SK-N-SH (cell line): ENCODE results near the gene TFF1. TPM values are rescaled to one million over a fixed set of nuclear protein-coding genes. Genes with fewer than 3 reads are reported as not detected.

Source experiments
- CTCF ChIA-PET: fragments of 300-600, 350-600 bp; formaldehyde crosslinking; extraction: SDS; loops from one replicate; lab custom pipeline; 2021; lab: Yijun Ruan, JAX
- POLR2A ChIA-PET: fragments of 350-600 bp; sonication (Branson Sonifier 250); formaldehyde crosslinking; extraction: SDS; loops from one replicate; lab custom pipeline; 2020; ENCODE audit warnings: antibody characterized with exemption, inconsistent platforms; lab: Yijun Ruan, JAX
- DNase-seq: peaks from one replicate; pipeline ENCODE4 v3.0.0; 2012
- H2AFZ ChIP-seq: fragments of 200-600 bp; sonication (generic); 2 replicates; pipeline ENCODE4 v1.8.1; 2016; ENCODE audit warnings: antibody characterized with exemption, mild to moderate bottlenecking, low read depth
- H3F3A ChIP-seq: fragments of 200-600 bp; sonication (generic); replicated peaks from 2 replicates; pipeline ENCODE3; 2016; ENCODE audit warnings: antibody characterized with exemption, mild to moderate bottlenecking; ENCODE audit not compliant: insufficient read depth
- H3K27ac ChIP-seq, 2 experiments: fragments of 200-500 bp in 1 of 2; fragments of 200-600 bp in 1 of 2; sonication (Bioruptor generic) in 1 of 2; sonication (generic), shearing (Covaris generic) in 1 of 2; 2 replicates each; pipeline versions ENCODE4 v1.5.1 to v1.6.1; 2014 to 2016; ENCODE audit warnings: low read depth in 2 of 2, inconsistent platforms in 1 of 2, low read length in 1 of 2, mild to moderate bottlenecking in 1 of 2, mixed read lengths in 1 of 2
- H3K27me3 ChIP-seq: fragments of 200-600 bp; sonication (generic), shearing (Covaris generic); 2 replicates; pipeline ENCODE4 v1.6.1; 2016; ENCODE audit warnings: mixed run types; ENCODE audit not compliant: insufficient read depth
- H3K36me3 ChIP-seq, 2 experiments: fragments of 200-500 bp in 1 of 2; fragments of 200-600 bp in 1 of 2; sonication (Bioruptor generic) in 1 of 2; sonication (generic) in 1 of 2; replicated peaks in 1 of 2; 2 replicates each; pipeline versions ENCODE3 to v1.5.1; 2014 to 2016; ENCODE audit warnings: low read length in 1 of 2, mild to moderate bottlenecking in 1 of 2; ENCODE audit not compliant: insufficient read depth in 2 of 2, control insufficient read depth in 1 of 2
- H3K4me1 ChIP-seq, 2 experiments: fragments of 200-500 bp in 1 of 2; fragments of 200-600 bp in 1 of 2; sonication (Bioruptor generic) in 1 of 2; sonication (generic), shearing (Covaris generic) in 1 of 2; 2 replicates each; pipeline versions ENCODE4 v1.5.1 to v1.6.1; 2014 to 2016; ENCODE audit warnings: low read depth in 1 of 2, low read length in 1 of 2, mixed run types in 1 of 2; ENCODE audit not compliant: insufficient read depth in 2 of 2, control insufficient read depth in 1 of 2
- H3K4me2 ChIP-seq: fragments of 200-600 bp; sonication (generic), shearing (Covaris generic); 2 replicates; pipeline ENCODE4 v1.6.1; 2017; ENCODE audit warnings: mixed run types
- H3K4me3 ChIP-seq, 2 experiments: fragments of 200-500 bp in 1 of 2; fragments of 200-600 bp in 1 of 2; sonication (Bioruptor generic) in 1 of 2; sonication (generic), shearing (Covaris generic) in 1 of 2; 2 replicates each; pipeline versions ENCODE4 v1.5.1 to v1.8.1; 2014 to 2016; ENCODE audit warnings: low read depth in 2 of 2, inconsistent platforms in 1 of 2, low read length in 1 of 2, mild to moderate bottlenecking in 1 of 2, mixed read lengths in 1 of 2, moderate library complexity in 1 of 2
- H3K79me2 ChIP-seq: fragments of 200-600 bp; sonication (generic); 2 replicates; pipeline ENCODE4 v1.8.1; 2017; ENCODE audit warnings: mild to moderate bottlenecking; ENCODE audit not compliant: insufficient read depth
- H3K9ac ChIP-seq: fragments of 200-600 bp; sonication (generic); 2 replicates; pipeline ENCODE4 v1.6.1; 2017; ENCODE audit warnings: mixed run types
- H3K9me2 ChIP-seq: fragments of 200-600 bp; sonication (generic); 2 replicates; pipeline ENCODE4 v1.6.1; 2017; ENCODE audit warnings: mixed run types
- H3K9me3 ChIP-seq: fragments of 200-600 bp; sonication (generic); 2 replicates; pipeline ENCODE4 v1.6.1; 2017; ENCODE audit warnings: mixed run types, mild to moderate bottlenecking, moderate library complexity
- H4K20me1 ChIP-seq: fragments of 200-600 bp; sonication (generic); 2 replicates; pipeline ENCODE4 v1.6.1; 2017; ENCODE audit warnings: mild to moderate bottlenecking, mixed run types; ENCODE audit not compliant: insufficient read depth
- ELF1 ChIP-seq: IDR thresholded peaks from 2 replicates; pipeline ENCODE4 v1.4.0; 2012
- EP300 ChIP-seq, 2 experiments: IDR thresholded peaks; 2 replicates each; pipeline versions ENCODE4 v1.4.0 to v1.6.1; 2012; ENCODE audit warnings: borderline replicate concordance in 1 of 2, low read depth in 1 of 2, low read length in 1 of 2
- FOXM1 ChIP-seq: IDR thresholded peaks from 2 replicates; pipeline ENCODE4 v1.4.0; 2012; ENCODE audit warnings: low read depth, mild to moderate bottlenecking
- GABPA ChIP-seq: IDR thresholded peaks from 2 replicates; pipeline ENCODE4 v1.4.0; 2012; ENCODE audit warnings: low read depth, mild to moderate bottlenecking
- JUND ChIP-seq: IDR thresholded peaks from 2 replicates; pipeline ENCODE4 v1.4.0; 2012
- NFIC ChIP-seq: IDR thresholded peaks from 2 replicates; pipeline ENCODE4 v1.4.0; 2012; ENCODE audit warnings: borderline replicate concordance
- NRF1 ChIP-seq: IDR thresholded peaks from 2 replicates; pipeline ENCODE4 v1.6.1; 2012; ENCODE audit warnings: low read depth, mild to moderate bottlenecking, low read length
- POLR2AphosphoS5 ChIP-seq: IDR thresholded peaks from 2 replicates; pipeline ENCODE4 v1.6.1; 2012; ENCODE audit warnings: low read depth, low read length
- RCOR1 ChIP-seq: fragments of 150-350 bp; IDR thresholded peaks from 2 replicates; pipeline ENCODE4 v1.6.1; 2017; ENCODE audit warnings: antibody characterized with exemption, low read length
- SIN3A ChIP-seq: IDR thresholded peaks from 2 replicates; pipeline ENCODE4 v1.6.1; 2012; ENCODE audit warnings: low read depth, mild to moderate bottlenecking, low read length, moderate library complexity, borderline replicate concordance
- SMC3 ChIP-seq: IDR thresholded peaks from 2 replicates; pipeline ENCODE4 v1.6.1; 2012; ENCODE audit warnings: low read depth, low read length, improper control_type of control experiment
- TAF1 ChIP-seq: IDR thresholded peaks from 2 replicates; pipeline ENCODE4 v1.6.1; 2012; ENCODE audit warnings: low read depth, mild to moderate bottlenecking, low read length, moderate library complexity, borderline replicate concordance
- WGBS: methylation state at CpG from one replicate; pipeline ENCODE4 v1.1.6; 2017; ENCODE audit warnings: low lambda C conversion rate; 5-methylcytosine and 5-hydroxymethylcytosine counted together
- polyA plus RNA-seq, 3 experiments: library from polyadenylated mRNA; depleted of rRNA; stranded (reverse); fragments of >200 nt; gene quantifications; 2 replicates each; pipeline ENCODE4 v1.2.3, GENCODE V29; 2012
- TF ChIP-seq, protein P1 (sequence below): fragments of 150-350 bp; IDR thresholded peaks from 2 replicates; pipeline ENCODE4 v1.6.1; 2016; ENCODE audit warnings: mild to moderate bottlenecking, low read depth, low read length
- TF ChIP-seq, protein P2 (sequence below): IDR thresholded peaks from 2 replicates; pipeline ENCODE4; 2012
- TF ChIP-seq, protein P3 (sequence below): fragments of 200-600 bp; sonication (generic); IDR thresholded peaks from 2 replicates; pipeline ENCODE4 v1.6.1; 2017; ENCODE audit warnings: antibody characterized with exemption, mild to moderate bottlenecking, moderate library complexity
- TF ChIP-seq, protein P4 (sequence below): fragments of 150-350 bp; IDR thresholded peaks from 2 replicates; pipeline ENCODE4 v1.6.1; 2017; ENCODE audit warnings: antibody characterized with exemption, low read length, low read depth, borderline replicate concordance

The TFF1 gene
- polyA plus RNA-seq, 1 of the 3 experiments (the other 2 are of a cell fraction) = not detected

DNA sequence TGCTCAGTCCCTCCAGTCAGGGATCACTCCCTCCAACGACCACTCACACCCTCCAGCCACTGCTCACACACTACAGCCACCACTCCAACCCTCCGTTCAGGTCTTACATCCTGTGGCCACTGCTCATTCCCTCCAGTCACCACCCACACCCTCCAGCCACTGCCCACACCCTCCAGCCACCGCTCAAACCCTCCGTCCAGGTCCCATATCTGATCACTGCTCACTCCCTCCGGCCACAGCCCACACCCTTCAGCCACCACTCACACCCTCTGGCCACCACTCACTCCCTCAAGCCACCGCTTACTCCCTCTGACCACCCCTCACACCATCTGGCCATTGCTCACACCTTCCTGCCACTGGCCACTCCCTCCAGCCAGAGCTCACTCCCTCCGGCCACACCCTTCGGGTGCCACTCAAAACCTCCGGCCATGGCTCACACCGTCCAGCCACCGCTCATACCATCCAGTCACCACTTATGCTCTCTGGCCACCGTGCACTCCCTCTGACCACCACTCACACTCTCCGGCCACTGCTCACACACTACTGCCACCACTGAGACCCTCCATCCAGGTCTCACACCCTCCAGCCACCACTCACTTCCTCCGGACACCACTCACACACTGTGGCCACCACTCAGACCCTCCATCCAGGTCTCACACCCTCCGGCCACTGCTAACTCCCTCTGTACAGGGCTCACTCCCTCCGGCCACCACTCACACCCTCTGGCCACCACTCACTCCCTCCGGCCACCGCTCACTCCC lies 4.7 kb upstream of the TFF1 start:
- Histone ChIP-seq H2AFZ (no peak overlapping the region), H3K36me3 (no peaks in the 10 kb centered on the region), H3K9ac (no peak overlapping the region), H4K20me1 (no peaks in the 10 kb centered on the region), H3K9me2 (no peaks in the 10 kb centered on the region), H3K9me3 (no peaks in the 10 kb centered on the region), H3K4me2 (no peak overlapping the region), H3K4me3 (no peak overlapping the region), H3K27me3 (no peaks in the 10 kb centered on the region), H3K27ac (no peak overlapping the region), H3K79me2 (no peaks in the 10 kb centered on the region), H3K4me1 (no peaks in the 10 kb centered on the region), H3F3A (no peaks in the 10 kb centered on the region)
- TF ChIP-seq, protein P1, sequence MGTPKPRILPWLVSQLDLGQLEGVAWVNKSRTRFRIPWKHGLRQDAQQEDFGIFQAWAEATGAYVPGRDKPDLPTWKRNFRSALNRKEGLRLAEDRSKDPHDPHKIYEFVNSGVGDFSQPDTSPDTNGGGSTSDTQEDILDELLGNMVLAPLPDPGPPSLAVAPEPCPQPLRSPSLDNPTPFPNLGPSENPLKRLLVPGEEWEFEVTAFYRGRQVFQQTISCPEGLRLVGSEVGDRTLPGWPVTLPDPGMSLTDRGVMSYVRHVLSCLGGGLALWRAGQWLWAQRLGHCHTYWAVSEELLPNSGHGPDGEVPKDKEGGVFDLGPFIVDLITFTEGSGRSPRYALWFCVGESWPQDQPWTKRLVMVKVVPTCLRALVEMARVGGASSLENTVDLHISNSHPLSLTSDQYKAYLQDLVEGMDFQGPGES = no peak
- no peak for TF ChIP-seq NFIC
- TF ChIP-seq JUND = no peak
- TF ChIP-seq FOXM1 = no peak
- no peak for TF ChIP-seq SMC3
- TF ChIP-seq, protein P2, sequence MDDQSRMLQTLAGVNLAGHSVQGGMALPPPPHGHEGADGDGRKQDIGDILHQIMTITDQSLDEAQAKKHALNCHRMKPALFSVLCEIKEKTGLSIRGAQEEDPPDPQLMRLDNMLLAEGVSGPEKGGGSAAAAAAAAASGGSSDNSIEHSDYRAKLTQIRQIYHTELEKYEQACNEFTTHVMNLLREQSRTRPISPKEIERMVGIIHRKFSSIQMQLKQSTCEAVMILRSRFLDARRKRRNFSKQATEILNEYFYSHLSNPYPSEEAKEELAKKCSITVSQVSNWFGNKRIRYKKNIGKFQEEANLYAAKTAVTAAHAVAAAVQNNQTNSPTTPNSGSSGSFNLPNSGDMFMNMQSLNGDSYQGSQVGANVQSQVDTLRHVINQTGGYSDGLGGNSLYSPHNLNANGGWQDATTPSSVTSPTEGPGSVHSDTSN = no peak
- no peak for TF ChIP-seq EP300 (IDR thresholded peaks at IDR 0.05; ENCODE audit: borderline replicate concordance in 1 of 2, low read depth in 1 of 2, low read length in 1 of 2)
- no peak for TF ChIP-seq TAF1
- no peak for TF ChIP-seq NRF1
- TF ChIP-seq, protein P3, sequence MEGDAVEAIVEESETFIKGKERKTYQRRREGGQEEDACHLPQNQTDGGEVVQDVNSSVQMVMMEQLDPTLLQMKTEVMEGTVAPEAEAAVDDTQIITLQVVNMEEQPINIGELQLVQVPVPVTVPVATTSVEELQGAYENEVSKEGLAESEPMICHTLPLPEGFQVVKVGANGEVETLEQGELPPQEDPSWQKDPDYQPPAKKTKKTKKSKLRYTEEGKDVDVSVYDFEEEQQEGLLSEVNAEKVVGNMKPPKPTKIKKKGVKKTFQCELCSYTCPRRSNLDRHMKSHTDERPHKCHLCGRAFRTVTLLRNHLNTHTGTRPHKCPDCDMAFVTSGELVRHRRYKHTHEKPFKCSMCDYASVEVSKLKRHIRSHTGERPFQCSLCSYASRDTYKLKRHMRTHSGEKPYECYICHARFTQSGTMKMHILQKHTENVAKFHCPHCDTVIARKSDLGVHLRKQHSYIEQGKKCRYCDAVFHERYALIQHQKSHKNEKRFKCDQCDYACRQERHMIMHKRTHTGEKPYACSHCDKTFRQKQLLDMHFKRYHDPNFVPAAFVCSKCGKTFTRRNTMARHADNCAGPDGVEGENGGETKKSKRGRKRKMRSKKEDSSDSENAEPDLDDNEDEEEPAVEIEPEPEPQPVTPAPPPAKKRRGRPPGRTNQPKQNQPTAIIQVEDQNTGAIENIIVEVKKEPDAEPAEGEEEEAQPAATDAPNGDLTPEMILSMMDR = no peak
- TF ChIP-seq RCOR1 = no peak
- TF ChIP-seq, protein P4, sequence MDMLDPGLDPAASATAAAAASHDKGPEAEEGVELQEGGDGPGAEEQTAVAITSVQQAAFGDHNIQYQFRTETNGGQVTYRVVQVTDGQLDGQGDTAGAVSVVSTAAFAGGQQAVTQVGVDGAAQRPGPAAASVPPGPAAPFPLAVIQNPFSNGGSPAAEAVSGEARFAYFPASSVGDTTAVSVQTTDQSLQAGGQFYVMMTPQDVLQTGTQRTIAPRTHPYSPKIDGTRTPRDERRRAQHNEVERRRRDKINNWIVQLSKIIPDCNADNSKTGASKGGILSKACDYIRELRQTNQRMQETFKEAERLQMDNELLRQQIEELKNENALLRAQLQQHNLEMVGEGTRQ = no peak
- no peak for TF ChIP-seq GABPA
- no peak for TF ChIP-seq ELF1
- no peak for TF ChIP-seq SIN3A
- TF ChIP-seq POLR2AphosphoS5 = no peak
- POLR2A ChIA-PET = no interaction called here
- DNase-seq = no peak
- 54% methylated on average over 18 of the region's 18 CpGs for WGBS
- CTCF ChIA-PET = interaction anchor here (0.8 kb wide), 1 partner anchor 26 kb away, joined by 3 read pairs; no protein-coding TSS in a partner anchor
